GM04503 (cell line): Measurements from ENCODE around the gene PAPPA.

Experiments
- DNase-seq: peaks from one replicate; pipeline ENCODE4 v3.0.0-alpha.2; 2012; ENCODE audit warnings: low read depth

The PAPPA gene

DNA sequence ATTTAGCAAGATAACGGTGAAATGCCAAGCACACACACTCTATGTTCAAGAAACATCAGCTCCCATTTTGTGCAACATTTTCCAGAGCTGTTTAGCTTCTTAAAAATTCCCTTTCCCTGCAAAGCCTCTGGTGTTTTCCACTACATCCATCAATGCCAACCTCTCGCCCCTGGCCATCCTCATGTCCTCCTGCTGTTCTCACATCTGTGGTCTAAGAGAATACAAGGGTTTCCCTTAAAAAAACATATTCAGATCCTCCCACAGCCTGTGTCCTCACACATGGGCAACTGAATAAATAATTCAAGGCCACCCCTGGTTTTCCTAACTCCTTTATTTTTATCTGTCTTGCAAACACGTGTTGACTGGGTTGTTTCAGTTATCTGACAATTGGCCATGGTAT is 70.3 kb downstream of the PAPPA start:
- DNase-seq: no peak

DNA sequence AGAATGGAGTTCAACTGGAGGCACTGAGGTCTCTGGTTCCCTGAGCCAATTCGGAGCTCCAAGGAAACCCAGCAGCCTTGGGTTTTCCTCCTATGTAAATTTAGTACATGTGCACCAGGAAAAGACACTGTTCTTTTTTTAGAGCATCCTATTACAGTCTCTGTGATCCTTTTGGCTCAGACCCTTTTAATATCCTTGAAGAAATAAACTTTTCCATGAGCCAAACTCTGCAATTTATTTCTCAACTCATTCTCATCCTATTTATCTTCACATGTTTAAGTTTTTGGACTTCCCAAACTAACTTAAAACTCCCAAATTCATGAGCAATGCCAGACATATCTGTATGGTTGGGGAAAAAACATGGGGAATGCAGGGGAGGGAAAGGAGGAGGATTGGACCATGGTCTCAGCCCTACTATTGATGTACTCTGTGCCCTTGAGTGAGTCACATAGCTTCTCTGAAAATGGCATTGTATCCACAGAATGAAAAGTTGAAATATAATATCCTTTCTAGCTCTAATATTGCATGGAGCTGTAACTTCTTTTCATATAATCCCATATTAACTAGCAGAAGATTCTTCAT is 76.6 kb downstream of the PAPPA start:
- DNase-seq: no peak

DNA sequence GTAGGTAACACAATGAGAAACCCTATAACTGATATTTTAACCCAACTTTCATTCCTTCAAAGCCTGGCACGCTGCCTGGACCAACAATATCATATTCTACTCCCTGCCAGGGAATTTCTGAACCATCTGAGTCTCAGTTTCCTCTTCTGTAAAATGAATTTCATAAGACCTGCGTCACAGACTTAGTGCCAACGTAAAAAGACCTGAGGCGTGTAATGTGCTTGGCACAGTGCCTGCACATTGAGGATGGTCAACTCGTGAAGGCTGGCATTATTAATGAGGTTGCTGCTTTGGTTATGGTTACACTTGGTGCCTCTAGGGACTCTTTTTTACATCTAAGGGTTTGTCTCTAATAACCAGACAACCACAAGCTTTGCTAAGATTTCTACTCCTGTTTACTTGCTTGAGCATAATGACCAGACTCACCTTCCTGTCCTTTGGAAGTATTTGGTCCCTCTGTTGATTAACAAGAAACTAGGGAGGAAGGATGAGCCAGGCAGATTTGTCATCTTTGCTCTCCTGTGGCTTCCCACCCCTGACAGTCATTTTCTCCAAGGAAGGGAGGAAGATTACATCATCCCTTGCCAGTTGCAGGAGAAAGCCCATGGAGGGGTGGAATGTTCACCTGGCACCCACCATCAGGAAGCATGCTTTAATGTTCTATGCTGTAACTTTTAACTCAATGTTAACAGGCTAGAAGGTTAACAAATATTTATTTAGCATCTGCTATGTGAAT is 79.0 kb downstream of the PAPPA start:
- DNase-seq: no peak

DNA sequence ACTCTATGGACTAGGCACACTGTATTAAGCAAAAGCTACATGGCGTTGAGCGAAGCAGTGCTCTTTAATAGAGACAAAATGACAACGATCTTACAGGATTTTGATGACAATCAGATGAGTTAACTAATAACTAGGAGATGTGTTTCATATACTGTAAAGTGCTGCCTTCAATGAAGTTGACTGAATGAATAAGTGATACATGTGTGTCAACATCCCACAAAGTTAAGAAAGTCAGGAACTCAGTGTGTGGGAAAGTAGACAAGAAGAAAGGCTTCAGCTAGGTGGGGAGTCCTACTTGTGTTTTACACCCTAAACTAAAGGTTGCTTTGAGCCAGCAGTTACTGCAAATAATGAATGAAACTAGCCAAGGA is 79.6 kb downstream of the PAPPA start:
- DNase-seq: no peak

DNA sequence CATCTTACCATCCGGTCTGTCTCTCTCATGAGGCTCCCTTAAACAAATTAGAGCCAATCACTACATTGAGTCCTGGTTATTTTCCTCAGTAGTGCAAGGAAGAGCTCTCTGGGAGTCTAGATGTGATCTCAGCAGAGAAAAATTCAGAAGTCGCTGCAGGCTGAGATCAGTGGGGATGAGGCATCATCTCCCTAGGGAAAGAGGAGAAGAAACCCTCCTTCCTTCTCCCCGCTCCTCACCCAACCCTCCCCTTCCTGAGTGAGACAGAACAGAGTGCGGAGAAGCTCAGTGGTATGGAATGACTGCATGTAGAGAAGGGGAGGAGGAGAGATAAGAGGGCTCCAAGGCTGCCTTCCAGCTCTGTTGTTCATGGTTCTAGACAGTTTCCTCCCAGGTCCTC is 80.5 kb downstream of the PAPPA start:
- DNase-seq: peak; percentile 99

DNA sequence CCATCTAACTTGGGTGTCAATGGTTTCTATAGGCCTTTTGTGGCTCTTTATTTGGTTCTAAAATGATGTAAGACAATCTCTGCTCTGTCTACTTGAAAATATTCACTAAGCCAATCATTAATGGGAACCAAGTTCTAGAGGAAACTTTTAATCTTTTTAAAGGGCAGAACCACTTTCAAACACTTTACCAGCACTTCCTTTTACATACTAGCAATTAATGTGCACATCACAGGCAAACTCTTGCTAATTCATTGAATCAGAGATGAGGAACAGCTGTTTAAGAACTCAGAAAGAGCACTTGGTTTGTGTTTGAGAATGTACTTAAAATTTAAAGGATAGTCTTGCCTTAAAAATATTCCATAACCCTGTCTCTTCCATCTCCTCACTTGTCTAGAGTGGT is 83.4 kb downstream of the PAPPA start:
- no peak for DNase-seq

DNA sequence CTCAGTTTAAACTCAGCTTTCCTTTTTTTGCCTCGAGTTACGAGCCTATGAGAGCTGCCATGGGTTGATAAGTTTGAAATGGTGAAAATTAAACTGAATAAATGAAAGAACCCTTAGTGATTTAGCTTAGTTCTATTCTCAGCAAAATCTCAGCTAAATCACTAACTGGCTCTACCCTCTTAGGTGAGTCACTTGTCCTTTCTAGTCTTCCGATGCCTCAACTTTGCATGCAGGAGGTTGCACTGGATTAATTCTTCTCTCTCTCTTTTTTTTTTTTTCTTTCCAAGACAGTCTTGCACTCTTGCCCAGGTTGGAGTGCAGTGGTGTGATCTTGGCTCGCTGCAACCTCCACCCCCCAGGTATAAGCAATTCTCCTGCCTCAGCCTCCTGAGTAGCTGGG is 83.9 kb downstream of the PAPPA start:
- DNase-seq: no peak

DNA sequence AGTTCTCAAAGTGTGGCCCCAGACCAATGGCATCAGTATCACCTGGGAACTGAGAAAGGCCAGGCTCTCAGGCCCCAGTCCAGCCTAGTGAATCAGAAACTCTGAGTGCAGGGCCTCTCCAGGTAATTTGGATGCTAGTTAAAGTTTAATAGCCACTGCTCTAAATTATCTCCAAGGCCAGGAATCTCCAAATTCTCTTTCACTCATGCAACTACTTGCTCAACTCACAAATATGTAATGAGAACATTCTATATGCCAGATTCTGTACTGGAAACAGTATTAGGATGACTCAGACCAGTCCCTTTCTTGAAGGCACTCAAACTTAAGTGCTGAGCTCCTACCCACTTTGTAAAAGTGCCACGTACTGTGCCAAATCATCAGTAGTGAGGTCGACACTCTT is 84.6 kb downstream of the PAPPA start:
- peak; percentile 89 for DNase-seq

DNA sequence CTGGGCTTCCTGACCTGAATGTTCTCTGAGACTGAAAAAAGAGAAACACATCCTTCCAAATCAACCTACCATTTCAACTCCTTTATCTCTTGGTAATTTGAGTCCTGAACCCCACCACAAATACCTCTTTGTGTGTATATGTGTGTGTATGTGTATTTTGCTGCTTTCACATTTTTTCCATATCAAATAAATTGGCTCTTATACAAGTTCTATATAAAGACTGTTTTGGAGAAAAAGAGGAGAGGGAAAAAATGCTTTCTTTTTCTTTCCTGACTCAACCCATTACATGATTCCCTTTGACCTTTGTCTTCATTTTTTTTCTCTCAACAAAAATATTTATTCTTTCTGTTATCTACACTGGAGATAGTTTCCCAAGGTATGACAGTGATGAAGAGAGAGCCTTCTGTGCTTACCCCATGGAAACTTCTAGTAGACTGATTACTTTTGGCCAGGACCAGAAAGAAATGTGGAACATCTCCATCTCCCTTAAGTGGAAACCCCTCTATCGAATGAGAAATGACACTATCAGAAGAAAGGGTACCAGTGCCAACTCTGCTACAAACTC is 85.3 kb downstream of the PAPPA start:
- DNase-seq: no peak

DNA sequence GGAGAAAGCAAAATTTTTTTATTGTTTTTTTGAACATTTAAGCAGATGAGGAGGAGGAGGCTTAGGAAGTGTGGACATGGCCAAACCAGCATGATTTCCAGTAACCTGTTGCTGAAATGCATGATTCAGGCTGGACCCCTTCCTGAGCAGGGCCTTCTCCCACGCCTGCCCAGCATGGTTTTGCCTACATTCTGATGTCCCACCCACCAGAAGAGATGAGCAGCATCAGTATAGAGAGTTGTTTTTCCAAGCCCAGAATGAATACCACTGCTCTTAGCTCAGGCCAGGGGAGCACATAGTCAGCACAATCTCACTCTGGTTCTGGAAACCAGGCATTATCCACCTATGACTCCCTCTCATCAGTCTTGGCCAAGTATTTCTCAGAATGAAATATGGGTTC is 90.1 kb downstream of the PAPPA start:
- no peak for DNase-seq

DNA sequence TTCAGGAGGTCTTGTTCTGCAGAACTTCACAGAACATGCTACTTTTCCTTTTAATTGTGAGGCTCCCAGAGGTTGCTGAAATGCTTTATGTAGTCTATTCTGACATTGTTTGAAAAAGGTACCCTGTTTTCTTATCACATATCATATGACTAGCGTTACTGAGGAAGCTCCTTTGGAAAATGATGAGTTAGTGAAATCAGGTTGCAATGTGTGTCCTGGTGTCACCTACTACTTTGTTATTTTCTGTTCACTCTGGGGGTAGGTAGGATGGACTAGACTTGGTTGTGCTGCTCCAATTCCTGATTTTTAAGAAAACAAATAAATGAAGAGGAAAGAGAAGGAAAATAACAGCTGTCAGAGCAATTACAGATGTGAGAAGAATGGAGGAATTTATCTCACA is 93.7 kb downstream of the PAPPA start:
- DNase-seq: no peak

DNA sequence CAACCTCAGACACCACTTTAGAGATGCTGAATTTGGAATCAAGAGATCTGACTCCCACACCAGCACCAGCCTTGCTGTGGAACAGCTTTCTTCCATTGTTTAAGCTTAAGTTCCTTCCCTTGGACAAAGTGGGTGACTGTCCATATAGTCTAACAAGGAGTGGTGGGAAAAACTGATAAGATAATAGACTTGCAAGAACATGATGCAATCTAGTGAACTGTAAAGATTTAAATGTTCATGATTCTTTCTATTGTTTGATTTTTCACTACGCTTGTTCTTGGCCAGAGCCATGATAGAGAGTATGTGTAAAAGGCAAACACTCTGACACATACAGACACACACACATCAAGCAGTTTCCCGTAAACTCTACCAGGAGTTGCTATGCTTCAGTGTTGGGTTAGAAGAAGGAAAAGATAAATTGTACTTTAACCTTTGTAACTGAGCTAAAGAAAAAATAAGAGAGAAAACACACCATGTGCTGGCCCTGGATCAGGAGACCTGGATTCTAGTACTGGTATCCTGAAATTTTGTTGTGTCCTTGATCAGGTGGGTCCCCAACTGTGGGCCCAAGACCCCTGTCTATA is 94.3 kb downstream of the PAPPA start:
- no peak for DNase-seq

DNA sequence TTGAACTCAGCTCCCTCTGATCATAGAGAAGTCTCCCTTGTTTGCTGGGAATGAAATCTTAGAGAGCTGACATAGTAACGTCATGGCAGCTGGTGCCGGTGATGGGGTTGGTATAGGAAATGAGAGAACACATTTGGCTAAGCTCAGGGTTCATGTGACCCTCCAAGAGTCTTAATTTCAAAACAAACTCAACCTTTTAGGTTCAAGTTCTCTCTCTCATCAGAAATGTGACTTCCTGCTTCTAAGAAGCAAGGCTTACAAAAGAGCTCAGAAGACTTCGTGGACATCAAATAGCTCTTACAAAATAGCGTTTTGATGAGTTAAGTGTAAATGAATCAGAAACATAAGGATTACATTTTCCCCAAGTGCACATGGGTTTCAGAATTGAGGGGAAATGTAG is 97.3 kb downstream of the PAPPA start:
- no peak for DNase-seq

DNA sequence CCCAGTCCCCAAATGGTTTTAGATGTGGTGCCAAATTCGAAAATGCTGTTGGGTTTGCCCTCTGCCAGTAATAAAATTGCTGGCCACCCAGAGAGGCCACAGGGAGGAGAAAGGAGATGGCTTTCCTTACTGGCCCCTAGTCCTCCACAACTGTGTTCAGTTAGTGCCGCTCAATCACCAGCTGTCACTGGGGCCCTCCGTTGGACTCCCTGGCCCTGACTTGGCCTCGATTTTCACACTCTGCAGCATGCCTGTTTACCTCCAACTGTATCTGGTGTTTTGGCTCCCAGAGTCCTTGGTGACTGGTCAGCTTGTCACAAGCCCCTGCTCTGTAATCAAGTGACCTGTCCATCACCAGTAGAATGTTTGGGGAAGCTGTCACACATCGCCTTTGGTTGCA is 97.8 kb downstream of the PAPPA start:
- no peak for DNase-seq

DNA sequence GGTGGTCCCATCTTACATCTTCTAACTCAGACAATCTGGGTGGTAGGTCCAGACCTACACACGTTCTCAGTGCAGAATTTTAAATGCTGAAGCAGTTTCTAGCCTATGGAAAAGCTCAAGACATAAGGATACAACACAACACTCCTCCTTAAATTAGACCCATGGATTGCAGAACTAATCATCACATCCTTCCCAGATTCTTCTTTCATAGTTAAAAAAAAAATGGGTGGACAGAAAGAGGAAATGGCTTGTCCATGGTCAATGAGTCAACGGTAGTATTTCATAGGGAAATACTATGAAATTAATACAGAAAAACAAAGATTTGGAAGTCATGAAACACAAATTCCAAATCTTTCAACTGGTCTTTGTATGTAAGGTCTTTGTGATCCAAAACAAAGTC is 106.9 kb downstream of the PAPPA start:
- DNase-seq: no peak

DNA sequence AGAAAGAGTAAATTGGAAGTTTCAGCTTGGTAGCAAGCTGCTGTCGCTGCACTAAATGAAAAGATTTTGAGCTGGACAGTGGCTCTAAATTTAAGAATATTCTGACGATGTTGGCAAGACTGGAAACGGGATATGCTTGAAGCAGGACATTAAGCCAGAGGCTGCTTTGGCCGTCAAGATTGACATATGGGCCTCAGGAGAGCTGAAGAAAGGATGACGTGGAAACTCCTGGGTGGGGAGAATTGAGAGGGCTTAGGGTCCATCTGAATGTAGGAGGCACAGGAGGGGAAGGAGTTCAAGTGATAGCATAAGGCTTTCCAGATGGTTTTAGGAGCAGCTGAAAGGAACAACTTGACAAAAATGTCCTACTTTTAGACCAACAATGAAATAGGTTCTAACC is 108.9 kb downstream of the PAPPA start:
- no peak for DNase-seq

DNA sequence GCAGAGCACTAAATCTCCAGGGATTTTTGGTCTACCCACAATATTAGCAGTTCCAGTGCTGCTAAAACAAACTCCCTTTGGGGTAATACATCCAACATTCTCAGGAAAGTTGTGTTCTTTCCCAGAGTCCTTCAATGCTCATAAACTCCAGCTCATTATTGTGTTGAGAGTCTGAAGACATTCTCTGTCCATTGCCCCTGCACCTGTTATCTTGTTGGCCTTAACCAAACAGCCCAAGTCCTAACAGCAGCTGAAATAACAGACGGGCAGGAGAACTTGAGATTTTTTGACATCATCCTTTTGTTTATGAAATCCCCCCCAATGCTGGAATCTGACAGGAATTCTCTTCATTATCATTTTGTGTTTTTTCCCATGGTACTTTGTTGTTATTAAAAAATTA is 110.8 kb downstream of the PAPPA start:
- no peak for DNase-seq

DNA sequence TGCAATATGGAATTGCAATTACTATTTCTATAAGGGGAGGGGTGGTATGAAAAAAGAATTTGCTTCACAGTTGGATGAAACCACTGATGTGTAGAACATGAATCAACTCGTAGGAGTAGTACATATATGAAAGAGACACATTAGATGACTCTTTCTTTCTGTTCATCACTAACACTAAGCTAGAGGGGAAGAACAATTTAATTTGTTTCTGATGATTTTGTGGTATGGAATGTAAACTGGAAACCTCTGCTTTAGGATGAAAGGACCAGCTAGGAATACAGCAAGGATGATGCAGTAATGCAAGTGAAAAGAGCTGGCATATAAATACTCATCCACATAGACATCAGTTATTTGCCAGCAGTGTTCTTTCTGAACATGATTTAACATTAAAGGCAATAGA is 113.4 kb downstream of the PAPPA start:
- no peak for DNase-seq

DNA sequence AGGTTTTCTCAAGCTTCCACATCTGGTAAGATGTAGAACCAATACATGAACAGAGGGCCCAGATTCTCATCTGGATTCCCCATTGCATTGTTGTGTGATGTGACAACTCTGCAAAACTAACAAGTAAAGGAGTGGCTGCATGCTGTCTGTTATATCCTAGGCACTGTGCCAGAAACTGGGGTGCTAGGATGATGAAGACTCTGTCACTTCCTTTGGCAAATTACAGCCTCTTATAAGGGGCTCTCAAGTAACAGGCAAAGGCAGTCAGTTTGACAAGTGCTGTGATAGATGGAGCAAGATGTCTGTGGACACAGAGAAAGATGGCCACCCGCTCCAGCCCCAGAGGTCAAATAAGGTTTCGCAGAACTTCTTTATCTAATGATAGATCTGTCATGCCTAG is 115.7 kb downstream of the PAPPA start:
- DNase-seq: no peak

DNA sequence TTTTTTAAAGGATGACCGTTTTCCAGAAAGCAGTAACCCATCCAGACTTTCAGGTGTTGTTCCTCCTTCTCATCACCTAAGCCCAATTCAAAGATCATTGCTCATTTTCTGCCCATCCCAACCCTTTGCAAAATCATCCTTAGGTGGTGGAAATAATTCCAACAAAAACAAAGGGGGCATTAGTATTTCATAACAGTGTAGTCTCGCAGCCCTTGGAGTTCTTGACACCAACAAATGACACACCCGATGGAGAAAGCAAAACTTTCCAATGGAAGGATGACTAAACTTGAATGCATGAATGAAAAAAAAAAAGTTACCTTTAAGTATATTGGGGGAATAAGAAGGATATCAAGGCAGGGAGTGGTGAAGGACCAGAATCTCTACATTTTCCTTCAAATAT is 117.0 kb downstream of the PAPPA start:
- no peak for DNase-seq

DNA sequence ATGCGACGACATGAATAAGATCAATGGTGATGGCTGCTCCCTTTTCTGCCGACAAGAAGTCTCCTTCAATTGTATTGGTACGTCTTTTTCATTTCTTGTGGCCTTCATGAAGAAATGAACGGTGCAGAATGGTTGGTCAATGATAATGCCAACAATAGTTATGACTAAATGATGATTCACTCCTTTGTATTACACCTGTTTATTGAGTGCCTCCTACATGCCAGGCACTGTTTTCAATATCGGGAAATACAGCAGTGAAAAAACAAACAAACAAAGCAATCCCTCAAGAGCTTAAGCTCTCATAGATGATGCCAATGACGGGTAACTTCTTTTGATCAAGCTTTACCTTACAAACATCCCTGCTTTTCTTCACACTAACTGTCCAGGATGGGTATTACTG is 117.7 kb downstream of the PAPPA start:
- no peak for DNase-seq

DNA sequence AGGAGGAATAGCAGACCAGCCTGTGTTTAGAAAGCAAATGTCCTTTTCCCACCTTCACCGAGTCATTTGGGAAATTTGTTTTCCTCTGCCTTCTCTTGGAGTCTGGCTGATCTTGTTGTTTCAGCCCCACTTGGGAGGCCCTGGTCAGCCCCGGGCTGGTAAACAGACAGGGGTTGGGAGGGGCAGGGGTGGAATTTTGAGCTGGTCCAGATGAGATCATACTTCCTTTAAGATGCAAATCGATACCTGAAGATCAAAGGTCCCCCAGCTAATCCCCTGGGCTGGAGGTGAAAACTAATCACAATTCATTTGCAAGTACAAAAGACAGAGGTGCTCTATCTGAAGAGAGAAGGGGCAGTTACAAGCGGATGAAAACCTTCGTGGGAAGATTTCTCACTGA is 118.4 kb downstream of the PAPPA start:
- no peak for DNase-seq

DNA sequence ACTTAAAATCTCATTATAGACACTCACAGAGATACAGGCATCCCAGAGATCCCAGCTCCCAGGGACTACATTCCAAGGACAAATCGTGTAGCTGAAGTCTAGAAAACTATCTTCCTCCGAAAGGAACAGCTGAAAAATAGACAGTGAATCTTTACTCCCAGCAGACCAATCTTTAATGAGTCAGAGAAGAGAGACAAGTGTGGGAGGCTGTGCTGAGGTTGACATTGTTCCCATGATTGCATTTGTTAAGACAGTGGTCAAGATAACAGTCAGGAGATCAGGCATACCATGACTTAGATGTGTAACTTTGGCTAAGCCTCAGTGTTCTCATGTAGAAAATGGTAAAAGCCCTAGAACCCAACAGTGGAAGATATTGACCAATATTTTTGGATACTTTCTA is 120.7 kb downstream of the PAPPA start:
- no peak for DNase-seq
